ENCODE results near the gene PDLIM1. TPM values are rescaled to one million over a fixed set of nuclear protein-coding genes. Genes with fewer than 3 reads are reported as not detected.

PDLIM1 gene
- total RNA-seq, 2 donors from 2014 or later = 93.9 to 158 TPM

- H3K4me3 ChIP-seq (ENCODE audit: low read length) = no peak overlapping the region
- no peaks in the 10 kb centered on the region for H3K27me3 ChIP-seq (ENCODE audit: control insufficient read depth, insufficient read depth, low read length, poor library complexity, severe bottlenecking)
- peaks cover 50% of the 10 kb centered on the region for H3K4me1 Mint-ChIP-seq
- 89 to 100% methylated on average over 1 of the region's 1 CpG for WGBS, 2 experiments (ENCODE audit: insufficient coverage in 1 of 2, insufficient read length in 1 of 2)
- H3K9ac ChIP-seq (ENCODE audit: extremely low read depth, low read length, poor library complexity, severe bottlenecking) = peak overlapping the region; percentile 41
- H3K27ac ChIP-seq (ENCODE audit: low read depth, low read length) = no peak overlapping the region
- peaks cover 50% of the 10 kb centered on the region for H3K36me3 Mint-ChIP-seq (ENCODE audit: low read depth)
- DNase-seq = no peak
- peaks cover 81% of the 10 kb centered on the region for H3K36me3 ChIP-seq (ENCODE audit: control insufficient read depth, insufficient read depth, low read length)
- H3K9me3 ChIP-seq (ENCODE audit: control insufficient read depth, low read length) = no peaks in the 10 kb centered on the region
- H3K4me1 ChIP-seq (ENCODE audit: control insufficient read depth, insufficient read depth, low read length) = peaks cover 17% of the 10 kb centered on the region
- H3K27ac Mint-ChIP-seq = peak overlapping the region; percentile 93
- no peak for TF ChIP-seq CTCF (conservative IDR thresholded peaks at IDR 0.05)
- no peaks in the 10 kb centered on the region for H3K27me3 Mint-ChIP-seq (ENCODE audit: insufficient read depth)
- no peaks in the 10 kb centered on the region for H3K9me3 Mint-ChIP-seq
- no peak overlapping the region for H3K4me3 Mint-ChIP-seq
Observed at GRCh38 chr10:95266674-95267095, 24.1 kb downstream of the PDLIM1 start.

DNA sequence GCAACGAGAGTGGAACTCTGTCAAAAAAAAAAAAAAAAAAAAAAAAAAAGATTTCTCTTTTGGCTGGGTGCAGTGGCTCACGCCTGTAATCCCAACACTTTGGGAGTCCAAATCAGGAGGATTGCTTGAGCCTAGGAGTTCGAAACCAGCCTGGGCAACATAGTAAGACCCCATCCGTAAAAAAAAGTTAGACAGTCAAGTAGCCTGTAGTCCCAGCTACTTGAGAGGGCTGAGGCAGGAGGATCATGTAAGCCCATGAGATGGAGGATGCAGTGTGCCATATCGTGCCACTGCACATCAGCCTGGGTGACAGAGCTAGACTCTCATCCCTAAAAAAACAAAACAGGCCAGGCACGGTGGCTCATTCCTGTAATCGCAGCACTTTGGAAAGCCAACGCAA is 25.2 kb downstream of the PDLIM1 start:
- no peaks in the 10 kb centered on the region for H3K27me3 ChIP-seq (ENCODE audit: control insufficient read depth, insufficient read depth, low read length, poor library complexity, severe bottlenecking)
- H3K27ac ChIP-seq (ENCODE audit: low read depth, low read length) = no peak overlapping the region
- H3K36me3 Mint-ChIP-seq (ENCODE audit: low read depth) = peaks cover 55% of the 10 kb centered on the region
- TF ChIP-seq CTCF (conservative IDR thresholded peaks at IDR 0.05) = no peak
- H3K4me3 ChIP-seq (ENCODE audit: low read length) = no peak overlapping the region
- no peaks in the 10 kb centered on the region for H3K9me3 Mint-ChIP-seq
- peaks cover 61% of the 10 kb centered on the region for H3K4me1 Mint-ChIP-seq
- no peak overlapping the region for H3K4me3 Mint-ChIP-seq
- H3K27me3 Mint-ChIP-seq (ENCODE audit: insufficient read depth) = no peaks in the 10 kb centered on the region
- H3K9me3 ChIP-seq (ENCODE audit: control insufficient read depth, low read length) = no peaks in the 10 kb centered on the region
- peaks cover 83% of the 10 kb centered on the region for H3K36me3 ChIP-seq (ENCODE audit: control insufficient read depth, insufficient read depth, low read length)
- no peak for DNase-seq
- peaks cover 26% of the 10 kb centered on the region for H3K4me1 ChIP-seq (ENCODE audit: control insufficient read depth, insufficient read depth, low read length)
- peak overlapping the region; percentile 61 for H3K27ac Mint-ChIP-seq
- 93 to 97% methylated on average over 8 of the region's 8 CpGs for WGBS, 2 experiments (ENCODE audit: insufficient coverage in 1 of 2, insufficient read length in 1 of 2)
- H3K9ac ChIP-seq (ENCODE audit: extremely low read depth, low read length, poor library complexity, severe bottlenecking) = no peak overlapping the region

GRCh38 chr10:95264227-95265051 is 26.4 kb downstream of the PDLIM1 start:
- peaks cover 26% of the 10 kb centered on the region for H3K4me1 ChIP-seq (ENCODE audit: control insufficient read depth, insufficient read depth, low read length)
- Mint-ChIP-seq H3K36me3 (ENCODE audit: low read depth) (peaks cover 56% of the 10 kb centered on the region), H3K4me1 (peaks cover 71% of the 10 kb centered on the region), H3K27ac (peak overlapping the region; percentile 92), H3K4me3 (no peak overlapping the region), H3K9me3 (no peaks in the 10 kb centered on the region), H3K27me3 (ENCODE audit: insufficient read depth) (no peaks in the 10 kb centered on the region)
- 26 to 39% methylated on average over 6 of the region's 6 CpGs for WGBS, 2 experiments (ENCODE audit: insufficient coverage in 1 of 2, insufficient read length in 1 of 2)
- peak overlapping the region; percentile 29 for H3K9ac ChIP-seq (ENCODE audit: extremely low read depth, low read length, poor library complexity, severe bottlenecking)
- no peak for TF ChIP-seq CTCF (conservative IDR thresholded peaks at IDR 0.05)
- H3K36me3 ChIP-seq (ENCODE audit: control insufficient read depth, insufficient read depth, low read length) = peaks cover 83% of the 10 kb centered on the region
- no peak overlapping the region for H3K27ac ChIP-seq (ENCODE audit: low read depth, low read length)
- H3K4me3 ChIP-seq (ENCODE audit: low read length) = no peak overlapping the region
- no peaks in the 10 kb centered on the region for H3K9me3 ChIP-seq (ENCODE audit: control insufficient read depth, low read length)
- H3K27me3 ChIP-seq (ENCODE audit: control insufficient read depth, insufficient read depth, low read length, poor library complexity, severe bottlenecking) = no peaks in the 10 kb centered on the region
- peak; percentile 79 for DNase-seq
